HG03060 (cell line): ENCODE results near the gene UBE2L3.
"Not testable (repeated sequence)": the region's sequence is repeated elsewhere in the genome, so short reads cannot be mapped to it uniquely, and the experiment has no call there.

Source experiments
- ATAC-seq: cut with Tn5 transposase; IDR thresholded peaks from one replicate; pipeline ENCODE4 v1.9.1; 2021; ENCODE audit warnings: low read depth, moderate number of reproducible peaks; ENCODE audit not compliant: unreplicated experiment

UBE2L3 gene

GRCh38 chr22:21570398-21570797 is 2.9 kb downstream of the UBE2L3 start:
- ATAC-seq: no peak

- ATAC-seq: no peak
These were observed 4.2 kb downstream of the UBE2L3 start for GRCh38 chr22:21571679-21572078.

GRCh38 chr22:21573293-21573734 is 5.8 kb downstream of the UBE2L3 start:
- ATAC-seq: no peak

- no peak for ATAC-seq
These were observed 6.4 kb downstream of the UBE2L3 start for GRCh38 chr22:21573750-21574494.

- ATAC-seq: no peak
These were observed 11.9 kb downstream of the UBE2L3 start for GRCh38 chr22:21579474-21579851.

GRCh38 chr22:21580623-21581007 is 13.1 kb downstream of the UBE2L3 start:
- not testable (repeated sequence) for ATAC-seq

DNA sequence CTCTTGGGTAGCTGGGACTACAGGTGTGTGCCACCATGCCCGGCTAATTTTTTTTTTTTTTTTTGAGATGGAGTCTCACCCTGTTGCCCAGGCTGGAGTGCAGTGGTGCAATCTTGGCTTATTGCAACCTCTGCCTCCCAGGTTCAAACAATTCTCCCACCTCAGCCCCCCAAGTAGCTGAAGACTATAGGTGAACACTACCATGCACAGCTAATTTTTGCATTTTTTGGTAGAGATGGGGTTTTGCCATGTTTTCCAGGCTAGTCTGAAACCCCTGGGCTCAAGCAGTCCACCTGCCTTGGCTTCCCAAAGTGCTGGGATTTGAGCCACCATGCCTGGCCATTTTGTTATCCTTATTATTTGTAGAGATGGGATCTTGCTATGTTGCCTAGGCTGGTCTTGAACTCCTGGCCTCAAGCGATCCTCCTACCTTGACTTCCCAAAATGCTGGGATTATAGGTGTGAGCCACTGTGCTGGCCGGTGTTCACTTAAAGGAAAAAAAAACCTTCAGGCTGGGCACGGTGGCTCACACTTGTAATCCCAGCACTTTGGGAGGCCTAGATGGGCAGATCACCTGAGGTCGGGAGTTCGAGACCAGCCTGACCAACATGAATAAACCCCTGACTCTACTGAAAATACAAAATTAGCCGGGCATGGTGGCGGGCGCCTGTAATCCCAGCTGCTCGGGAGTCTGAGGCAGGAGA is 13.6 kb downstream of the UBE2L3 start:
- not testable (repeated sequence) for ATAC-seq

DNA sequence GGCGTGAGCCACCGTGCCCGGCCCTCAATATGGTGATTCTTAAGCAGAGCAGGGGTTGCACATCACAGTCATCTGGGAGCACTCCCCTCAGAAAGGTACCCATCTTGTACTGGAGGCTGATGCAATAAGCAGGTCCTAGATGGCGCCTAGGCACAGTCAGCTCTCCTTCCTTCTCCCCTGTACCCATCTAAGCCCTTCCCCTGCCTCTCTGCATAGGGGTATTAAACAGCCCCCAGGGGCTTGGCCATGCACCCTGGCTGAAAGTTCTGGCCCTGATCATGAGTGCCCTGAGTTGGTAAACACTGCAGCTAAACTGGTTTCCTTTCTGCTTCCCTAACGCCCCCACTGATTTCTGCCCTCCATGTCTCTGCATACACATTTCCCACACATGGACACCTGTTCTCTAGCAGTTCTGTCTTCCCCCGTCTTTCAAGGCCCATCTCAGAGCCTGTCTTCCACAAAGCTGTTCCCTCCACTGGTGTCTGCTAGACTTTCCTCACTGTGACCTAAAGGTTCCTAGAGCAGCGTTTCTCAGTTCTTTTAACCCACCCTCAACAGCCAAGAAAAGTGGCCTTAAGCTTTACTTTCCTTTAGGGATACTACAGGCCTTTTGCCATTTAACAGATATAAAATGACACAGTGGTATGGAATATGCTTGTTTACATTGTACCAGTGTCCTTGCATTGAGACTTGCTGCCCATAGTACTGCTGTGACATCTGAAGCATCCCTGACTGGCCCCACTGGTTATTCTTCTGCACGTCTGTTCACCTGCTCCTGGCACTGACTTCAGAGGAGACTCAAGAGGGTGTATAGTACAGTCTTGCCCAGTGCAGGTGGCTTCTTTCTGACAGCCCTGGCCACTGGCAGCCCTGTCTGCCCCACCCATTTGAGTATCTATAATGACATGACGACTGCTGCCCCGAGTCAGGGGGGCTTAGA is 15.6 kb downstream of the UBE2L3 start:
- ATAC-seq: no peak

DNA sequence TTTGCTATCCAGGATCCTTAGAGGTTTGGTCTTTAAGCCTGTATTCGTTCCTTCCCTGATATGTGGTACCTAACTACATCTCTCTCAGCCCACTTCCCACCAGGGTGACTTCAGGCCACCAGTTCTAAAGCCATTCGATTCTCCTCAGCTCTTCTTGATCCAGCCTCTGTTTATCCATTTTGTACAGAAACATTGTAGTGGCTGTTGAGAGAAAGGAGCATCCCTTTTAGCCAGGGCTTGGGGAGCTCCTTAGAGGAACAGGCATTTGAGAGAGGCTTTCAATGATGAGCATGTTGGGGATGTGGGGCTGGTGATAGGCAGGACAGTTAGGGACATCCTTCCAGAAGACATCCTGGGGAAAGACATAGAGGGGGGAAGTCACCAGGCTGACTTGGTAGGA is 17.9 kb downstream of the UBE2L3 start:
- no peak for ATAC-seq

DNA sequence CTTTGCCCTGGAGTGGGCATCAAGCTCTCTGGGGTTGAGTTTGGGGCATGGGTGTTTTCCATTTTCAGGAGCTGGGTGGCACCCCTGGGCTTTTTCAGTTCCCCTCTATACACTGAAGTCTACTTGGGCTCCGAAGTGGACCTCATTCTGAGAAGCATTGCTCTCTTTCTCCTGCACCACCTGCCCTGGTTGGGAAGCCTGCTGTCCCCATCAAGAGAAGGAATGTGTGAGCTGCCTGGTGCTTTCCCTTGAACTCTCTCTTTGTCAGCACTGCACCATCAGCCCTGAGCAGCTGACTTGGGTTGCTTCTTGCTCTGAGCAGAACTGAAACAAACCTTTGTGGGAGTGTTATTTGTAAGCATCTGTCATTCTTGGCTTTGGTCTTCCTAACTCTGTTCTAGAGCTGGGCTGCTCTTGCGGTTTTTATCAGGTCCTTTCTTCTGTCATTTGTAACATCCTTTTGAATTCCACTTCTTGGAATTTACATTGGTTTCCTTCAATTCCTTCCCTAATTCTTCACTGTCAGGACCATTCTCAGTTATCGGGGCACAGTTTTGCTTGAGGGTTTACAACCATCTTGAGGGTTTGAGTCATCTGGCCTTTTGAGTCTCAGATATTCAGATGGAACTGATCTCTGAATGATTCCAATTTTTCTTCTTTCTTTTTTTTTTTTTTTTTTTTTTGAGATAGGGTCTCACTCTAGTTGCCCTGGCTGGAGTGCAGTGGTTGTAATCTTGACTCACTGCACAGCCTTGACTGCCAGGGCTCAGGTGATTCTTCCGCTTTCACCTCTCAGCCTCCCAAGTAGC is 20.5 kb downstream of the UBE2L3 start:
- ATAC-seq: peak; percentile 39

- ATAC-seq: no peak
These were observed 21.9 kb downstream of the UBE2L3 start for GRCh38 chr22:21589396-21589795.

DNA sequence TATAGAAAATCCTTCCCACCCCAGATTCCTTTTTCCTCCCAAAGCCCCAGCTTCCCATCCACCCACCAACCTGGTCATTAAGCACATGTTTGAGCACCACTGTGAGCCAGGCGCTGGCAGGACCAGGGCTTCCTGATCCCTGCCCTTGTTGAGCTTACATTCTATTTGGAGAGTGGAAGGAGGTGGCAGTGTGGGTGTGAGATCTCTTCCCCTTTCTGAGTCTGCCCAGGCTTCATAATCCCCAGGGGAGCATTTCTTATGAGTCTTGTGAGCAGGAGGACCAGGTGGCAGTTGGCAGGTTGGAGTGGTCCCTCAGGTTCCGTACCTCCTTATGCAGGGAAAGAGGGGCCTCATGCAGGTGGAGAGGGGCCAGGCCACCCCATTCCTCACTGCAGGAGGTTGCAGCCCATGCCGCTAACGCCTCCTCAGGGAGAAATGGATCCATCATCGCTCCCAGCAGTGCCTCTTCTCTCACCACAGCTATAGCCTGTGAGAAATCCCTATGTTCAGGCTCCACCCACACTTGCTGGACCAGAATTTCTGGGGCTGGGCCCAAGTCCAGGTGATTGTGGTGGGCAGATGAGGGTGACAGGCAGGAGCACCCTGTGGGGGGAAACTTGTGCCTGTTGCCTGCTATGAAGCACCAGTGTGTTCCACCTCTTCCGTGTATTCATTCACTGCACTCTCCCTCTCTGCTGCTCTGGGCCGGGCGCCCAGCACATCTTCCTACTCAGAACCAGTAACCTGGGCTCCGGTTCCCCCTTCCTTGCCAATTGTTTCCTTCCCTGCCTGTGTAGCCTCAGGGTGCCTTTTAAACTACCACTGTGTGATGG is 23.5 kb downstream of the UBE2L3 start:
- no peak for ATAC-seq

DNA sequence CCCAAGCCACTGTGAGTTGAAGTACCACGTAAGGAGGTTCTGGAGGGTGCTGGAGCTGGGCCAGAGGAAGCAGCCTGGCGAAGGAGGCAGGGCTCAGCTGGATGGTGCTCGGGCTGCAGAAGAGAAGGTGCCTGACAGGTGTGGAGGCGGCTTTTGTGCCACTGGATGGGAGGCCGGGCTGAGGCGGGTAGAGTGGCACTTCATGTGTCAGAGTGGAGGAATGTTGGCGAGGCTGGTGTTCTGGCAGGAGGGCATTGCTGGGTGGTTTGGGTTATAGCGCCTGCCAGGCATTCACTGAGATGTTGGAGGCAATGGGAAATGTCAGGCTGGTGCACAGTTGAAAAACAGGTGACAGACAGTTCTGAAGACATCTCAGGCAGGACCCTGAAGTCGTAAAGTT is 24.2 kb downstream of the UBE2L3 start:
- ATAC-seq: no peak

GRCh38 chr22:21592422-21592821 is 24.9 kb downstream of the UBE2L3 start:
- no peak for ATAC-seq

DNA sequence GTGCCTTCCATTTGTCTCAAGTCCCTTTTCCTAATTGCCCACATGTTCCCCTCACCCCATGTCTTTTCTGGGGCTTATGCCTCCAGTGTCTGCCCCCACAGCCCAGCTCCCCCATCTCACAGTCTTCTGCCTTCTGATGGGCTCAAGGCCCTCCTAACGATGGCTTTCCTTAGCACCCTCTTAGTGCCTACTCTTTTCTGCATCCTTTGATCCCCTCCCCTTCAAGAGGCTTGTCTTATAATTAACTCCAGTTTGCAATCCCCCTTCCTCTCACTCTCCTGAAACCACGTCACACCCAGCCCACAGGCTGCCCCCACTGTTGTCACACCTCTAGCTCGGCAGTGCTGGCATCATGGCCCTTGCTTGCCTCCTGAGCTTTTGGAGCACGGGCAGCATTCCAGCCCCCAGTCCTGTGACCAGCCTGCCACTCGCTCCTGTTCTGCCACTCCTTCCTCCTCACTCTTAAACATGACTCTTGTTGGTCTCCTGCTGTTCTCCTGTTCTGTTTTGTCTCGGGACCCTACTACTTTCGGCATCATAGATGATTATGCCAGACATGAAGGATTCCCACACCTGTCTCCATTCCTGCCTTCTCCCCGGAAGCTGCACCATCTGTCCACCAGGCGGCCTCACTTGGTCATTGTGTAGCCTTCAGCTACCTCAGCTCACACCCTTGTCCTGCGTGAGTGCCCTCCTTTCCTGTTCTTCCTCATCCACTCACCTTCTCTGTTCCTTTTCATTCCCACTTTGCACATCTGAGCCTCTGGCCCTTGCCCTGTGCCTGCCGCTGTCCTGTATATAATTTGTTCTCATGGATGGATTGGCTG is 26.1 kb downstream of the UBE2L3 start:
- no peak for ATAC-seq

GRCh38 chr22:21594865-21595452 is 27.4 kb downstream of the UBE2L3 start:
- ATAC-seq: no peak

DNA sequence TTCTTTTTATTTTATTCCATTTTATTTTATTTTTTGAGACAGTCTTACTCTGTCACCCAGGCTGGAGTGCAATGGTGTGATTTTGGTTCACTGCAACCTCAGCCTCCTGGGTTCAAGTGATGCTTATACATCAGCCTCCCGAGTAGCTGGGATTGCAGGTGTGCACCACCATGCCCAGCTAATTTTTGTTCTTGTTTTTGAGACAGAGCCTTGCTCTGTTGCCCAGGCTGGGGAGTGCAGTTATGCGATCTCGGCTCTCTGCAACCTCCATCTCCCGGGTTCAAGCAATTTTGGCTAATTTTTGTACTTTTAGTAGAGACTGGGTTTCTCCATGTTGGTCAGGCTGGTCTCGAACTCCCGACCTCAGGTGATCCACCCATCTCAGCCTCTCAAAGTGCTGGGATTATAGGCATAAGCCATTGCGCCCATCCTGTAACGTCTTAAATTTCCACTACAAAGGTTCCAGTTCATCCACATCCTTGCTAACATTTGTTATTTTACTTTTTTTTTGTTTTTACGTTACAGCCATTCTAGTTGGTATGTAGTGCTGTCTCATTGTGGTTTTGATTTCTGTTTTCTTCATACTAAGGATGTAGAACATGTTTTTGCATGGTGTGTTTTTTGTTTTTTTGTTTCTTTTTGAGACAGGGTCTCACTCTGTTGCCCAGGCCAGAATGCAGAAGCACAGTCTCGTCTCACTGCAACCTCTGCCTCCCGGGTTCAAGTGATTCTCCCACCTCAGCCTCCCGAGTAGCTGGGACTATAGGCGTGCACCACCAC is 29.0 kb downstream of the UBE2L3 start:
- not testable (repeated sequence) for ATAC-seq
